HCT116 (cell line): Measurements from ENCODE around the gene KIAA0232.

ENCODE experiments used
- CTCF ChIP-seq, 3 experiments: fragments of 200-600 bp in 1 of 3; sonication (generic) in 1 of 3; IDR thresholded peaks in 2 of 3; conservative IDR thresholded peaks in 1 of 3; 2 replicates each; pipeline ENCODE4 v1.5.1; 2012 to 2017; ENCODE audit warnings: low read depth in 2 of 3, low read length in 2 of 3, antibody characterized with exemption in 1 of 3, borderline replicate concordance in 1 of 3, control low read depth in 1 of 3, mild to moderate bottlenecking in 1 of 3, mixed read lengths in 1 of 3, mixed run types in 1 of 3, moderate library complexity in 1 of 3; ENCODE audit not compliant: insufficient read depth in 1 of 3
- EZH2 ChIP-seq: fragments of 200-600 bp; sonication (generic); IDR thresholded peaks from 2 replicates; pipeline ENCODE4 v1.6.1; 2017; ENCODE audit warnings: antibody characterized with exemption, mixed run types
- POLR2A ChIP-seq: IDR thresholded peaks from 2 replicates; pipeline ENCODE4 v1.7.0; 2011; ENCODE audit warnings: borderline replicate concordance; ENCODE audit not compliant: insufficient read depth, insufficient read length; ENCODE audit errors: extremely low read depth
- RAD21 ChIP-seq: IDR thresholded peaks from 2 replicates; pipeline ENCODE4 v1.6.1; 2012; ENCODE audit warnings: low read depth, mild to moderate bottlenecking

- no peak for TF ChIP-seq RAD21
- TF ChIP-seq CTCF (IDR thresholded peaks at IDR 0.05 in 2 of 3, conservative IDR thresholded peaks at IDR 0.05 in 1 of 3; ENCODE audit: borderline replicate concordance in 1 of 3, insufficient read depth in 1 of 3, low read depth in 2 of 3, low read length in 2 of 3), result no peak
- no peak for TF ChIP-seq POLR2A
- TF ChIP-seq EZH2, result no peak
Observed at GRCh38 chr4:6848717-6849305, 66.3 kb downstream of the KIAA0232 start.
